Neural progenitor cell (in vitro differentiated cells): ENCODE data around the gene EHMT1. TPM values are rescaled to one million over a fixed set of nuclear protein-coding genes. Genes with fewer than 3 reads are reported as not detected.

Experiments used
- DNase-seq: peaks from one replicate; pipeline ENCODE4 v3.0.0-alpha.2; 2016; ENCODE audit warnings: low spot score
- H2AFZ ChIP-seq: fragments of 200-600 bp; sonication (generic); replicated peaks from 2 replicates; pipeline ENCODE4 v1.6.1; 2016; ENCODE audit warnings: antibody characterized with exemption
- H3F3A ChIP-seq: fragments of 200-600 bp; sonication (generic); 2 replicates; pipeline ENCODE4 v1.6.1; 2016; ENCODE audit warnings: antibody characterized with exemption, low read depth
- H3K27ac ChIP-seq: fragments of 200-600 bp; sonication (generic); 2 replicates; pipeline ENCODE4 v1.5.1; 2016; ENCODE audit warnings: mild to moderate bottlenecking
- H3K27me3 ChIP-seq: fragments of 200-600 bp; sonication (generic); 2 replicates; pipeline ENCODE4 v1.6.1; 2016; ENCODE audit warnings: mild to moderate bottlenecking, moderate library complexity
- H3K36me3 ChIP-seq: fragments of 200-600 bp; sonication (generic); 2 replicates; pipeline ENCODE4 v1.5.1; 2016
- H3K4me1 ChIP-seq: fragments of 200-600 bp; sonication (generic); 2 replicates; pipeline ENCODE4 v1.6.1; 2016; ENCODE audit warnings: mixed run types
- H3K4me2 ChIP-seq: fragments of 200-600 bp; sonication (generic); 2 replicates; pipeline ENCODE4 v1.6.1; 2016
- H3K4me3 ChIP-seq: fragments of 200-600 bp; sonication (generic); 2 replicates; pipeline ENCODE4 v1.5.1; 2016
- H3K79me2 ChIP-seq: fragments of 200-600 bp; sonication (generic); 2 replicates; pipeline ENCODE4 v1.6.1; 2016; ENCODE audit warnings: low read depth
- H3K9ac ChIP-seq: fragments of 200-600 bp; sonication (generic); 2 replicates; pipeline ENCODE4 v1.6.1; 2016
- H3K9me3 ChIP-seq: fragments of 200-600 bp; sonication (generic); 2 replicates; pipeline ENCODE4 v1.5.1; 2016; ENCODE audit warnings: low read depth
- H4K20me1 ChIP-seq: fragments of 200-600 bp; sonication (generic); 2 replicates; pipeline ENCODE4 v1.6.1; 2016; ENCODE audit warnings: low read depth
- H3K27ac Mint-ChIP-seq: 3 replicates; pipeline ENCODE4 v1.8.0; 2021; ENCODE audit warnings: mixed read lengths
- H3K27me3 Mint-ChIP-seq: 2 replicates; pipeline ENCODE4 v1.8.0; 2022; ENCODE audit warnings: low read depth, mild to moderate bottlenecking, inconsistent platforms, moderate library complexity, mixed read lengths; ENCODE audit not compliant: insufficient read depth
- H3K36me3 Mint-ChIP-seq: 3 replicates; pipeline ENCODE4 v1.8.0; 2021; ENCODE audit warnings: mixed read lengths
- H3K4me1 Mint-ChIP-seq: 3 replicates; pipeline ENCODE4 v1.8.0; 2021; ENCODE audit warnings: mixed read lengths
- H3K4me3 Mint-ChIP-seq: 3 replicates; pipeline ENCODE4 v1.8.0; 2021; ENCODE audit warnings: mild to moderate bottlenecking, moderate library complexity, mixed read lengths
- H3K9me3 Mint-ChIP-seq: 3 replicates; pipeline ENCODE4 v1.8.0; 2020; ENCODE audit warnings: mixed read lengths
- EZH2 ChIP-seq: fragments of 200-600 bp; sonication (generic); IDR thresholded peaks from 2 replicates; pipeline ENCODE4 v1.6.1; 2017; ENCODE audit warnings: antibody characterized with exemption, mild to moderate bottlenecking, moderate library complexity
- EZH2phosphoT487 ChIP-seq: fragments of 200-600 bp; sonication (generic); IDR thresholded peaks from 2 replicates; pipeline ENCODE4 v1.6.1; 2017; ENCODE audit warnings: antibody characterized with exemption
- total RNA-seq: library from RNA; depleted of rRNA; stranded (reverse); fragments of >200 nt; gene quantifications from 2 replicates; pipeline ENCODE4 v1.2.3, GENCODE V29; 2015; ENCODE audit warnings: low replicate concordance
- TF ChIP-seq, protein P1 (sequence below): fragments of 200-600 bp; sonication (generic); IDR thresholded peaks from 2 replicates; pipeline ENCODE4 v1.5.1; 2017; ENCODE audit warnings: antibody characterized with exemption, mild to moderate bottlenecking

Gene EHMT1
- total RNA-seq, 1 donor from 2014 or later = 47.8 TPM

GRCh38 chr9:137606005-137606621 is 12.7 kb upstream of the EHMT1 start:
- Histone ChIP-seq H3K9me3 (no peaks in the 10 kb centered on the region), H3F3A (peaks cover 14% of the 10 kb centered on the region), H4K20me1 (peaks cover 31% of the 10 kb centered on the region), H3K9ac (peak overlapping the region; percentile 21), H3K79me2 (peaks cover 3% of the 10 kb centered on the region), H2AFZ (peak overlapping the region; percentile 92), H3K27me3 (peaks cover 28% of the 10 kb centered on the region), H3K36me3 (no peaks in the 10 kb centered on the region), H3K27ac (no peak overlapping the region), H3K4me1 (peaks cover 14% of the 10 kb centered on the region), H3K4me3 (peak overlapping the region; percentile 63), H3K4me2 (peak overlapping the region; percentile 99)
- no peak overlapping the region for H3K27ac Mint-ChIP-seq
- DNase-seq = peak; percentile 56
- peaks cover 30% of the 10 kb centered on the region for H3K27me3 Mint-ChIP-seq
- TF ChIP-seq EZH2phosphoT487 (no peak), EZH2 (no peak)
- TF ChIP-seq, protein P1, sequence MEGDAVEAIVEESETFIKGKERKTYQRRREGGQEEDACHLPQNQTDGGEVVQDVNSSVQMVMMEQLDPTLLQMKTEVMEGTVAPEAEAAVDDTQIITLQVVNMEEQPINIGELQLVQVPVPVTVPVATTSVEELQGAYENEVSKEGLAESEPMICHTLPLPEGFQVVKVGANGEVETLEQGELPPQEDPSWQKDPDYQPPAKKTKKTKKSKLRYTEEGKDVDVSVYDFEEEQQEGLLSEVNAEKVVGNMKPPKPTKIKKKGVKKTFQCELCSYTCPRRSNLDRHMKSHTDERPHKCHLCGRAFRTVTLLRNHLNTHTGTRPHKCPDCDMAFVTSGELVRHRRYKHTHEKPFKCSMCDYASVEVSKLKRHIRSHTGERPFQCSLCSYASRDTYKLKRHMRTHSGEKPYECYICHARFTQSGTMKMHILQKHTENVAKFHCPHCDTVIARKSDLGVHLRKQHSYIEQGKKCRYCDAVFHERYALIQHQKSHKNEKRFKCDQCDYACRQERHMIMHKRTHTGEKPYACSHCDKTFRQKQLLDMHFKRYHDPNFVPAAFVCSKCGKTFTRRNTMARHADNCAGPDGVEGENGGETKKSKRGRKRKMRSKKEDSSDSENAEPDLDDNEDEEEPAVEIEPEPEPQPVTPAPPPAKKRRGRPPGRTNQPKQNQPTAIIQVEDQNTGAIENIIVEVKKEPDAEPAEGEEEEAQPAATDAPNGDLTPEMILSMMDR = no peak
- peaks cover 29% of the 10 kb centered on the region for H3K4me1 Mint-ChIP-seq
- no peaks in the 10 kb centered on the region for H3K36me3 Mint-ChIP-seq
- peak overlapping the region; percentile 82 for H3K4me3 Mint-ChIP-seq
- H3K9me3 Mint-ChIP-seq = no peaks in the 10 kb centered on the region

GRCh38 chr9:137606734-137607138 is 12.1 kb upstream of the EHMT1 start:
- Mint-ChIP-seq H3K27ac (no peak overlapping the region), H3K4me1 (peaks cover 34% of the 10 kb centered on the region), H3K4me3 (peak overlapping the region; percentile 82), H3K36me3 (no peaks in the 10 kb centered on the region), H3K27me3 (peaks cover 33% of the 10 kb centered on the region), H3K9me3 (no peaks in the 10 kb centered on the region)
- H3K36me3 ChIP-seq = no peaks in the 10 kb centered on the region
- peaks cover 14% of the 10 kb centered on the region for H3K4me1 ChIP-seq
- no peaks in the 10 kb centered on the region for H3K9me3 ChIP-seq
- H3K27ac ChIP-seq = no peak overlapping the region
- peaks cover 31% of the 10 kb centered on the region for H4K20me1 ChIP-seq
- peaks cover 14% of the 10 kb centered on the region for H3F3A ChIP-seq
- no peak overlapping the region for H2AFZ ChIP-seq
- no peak for DNase-seq
- H3K4me3 ChIP-seq = peak overlapping the region; percentile 63
- no peak overlapping the region for H3K9ac ChIP-seq
- TF ChIP-seq EZH2 (no peak), EZH2phosphoT487 (no peak)
- TF ChIP-seq, protein P1 = no peak
- peaks cover 3% of the 10 kb centered on the region for H3K79me2 ChIP-seq
- peaks cover 28% of the 10 kb centered on the region for H3K27me3 ChIP-seq
- peak overlapping the region; percentile 99 for H3K4me2 ChIP-seq

- H3F3A ChIP-seq = peaks cover 14% of the 10 kb centered on the region
- H3K27me3 ChIP-seq = peaks cover 28% of the 10 kb centered on the region
- TF ChIP-seq EZH2phosphoT487 (no peak), EZH2 (no peak)
- peaks cover 14% of the 10 kb centered on the region for H3K4me1 ChIP-seq
- Mint-ChIP-seq H3K9me3 (no peaks in the 10 kb centered on the region), H3K4me3 (peak overlapping the region; percentile 82), H3K27ac (no peak overlapping the region), H3K4me1 (peaks cover 34% of the 10 kb centered on the region), H3K27me3 (peaks cover 35% of the 10 kb centered on the region), H3K36me3 (no peaks in the 10 kb centered on the region)
- H4K20me1 ChIP-seq = peaks cover 31% of the 10 kb centered on the region
- H2AFZ ChIP-seq = no peak overlapping the region
- H3K36me3 ChIP-seq = no peaks in the 10 kb centered on the region
- H3K27ac ChIP-seq = no peak overlapping the region
- peak overlapping the region; percentile 99 for H3K4me2 ChIP-seq
- no peak for DNase-seq
- peaks cover 3% of the 10 kb centered on the region for H3K79me2 ChIP-seq
- no peak overlapping the region for H3K4me3 ChIP-seq
- no peak overlapping the region for H3K9ac ChIP-seq
- H3K9me3 ChIP-seq = no peaks in the 10 kb centered on the region
These were observed 11.5 kb upstream of the EHMT1 start for GRCh38 chr9:137607141-137607857.

GRCh38 chr9:137610944-137611343 is 7.9 kb upstream of the EHMT1 start:
- Mint-ChIP-seq H3K27me3 (peaks cover 21% of the 10 kb centered on the region), H3K27ac (no peak overlapping the region), H3K4me1 (peaks cover 20% of the 10 kb centered on the region), H3K4me3 (peak overlapping the region; percentile 64), H3K9me3 (no peaks in the 10 kb centered on the region), H3K36me3 (no peaks in the 10 kb centered on the region)
- H3K9me3 ChIP-seq = no peaks in the 10 kb centered on the region
- no peak overlapping the region for H2AFZ ChIP-seq
- peaks cover 3% of the 10 kb centered on the region for H3K79me2 ChIP-seq
- TF ChIP-seq, protein P1 = no peak
- TF ChIP-seq EZH2 = no peak
- no peak for TF ChIP-seq EZH2phosphoT487
- H3K27ac ChIP-seq = no peak overlapping the region
- peaks cover 27% of the 10 kb centered on the region for H4K20me1 ChIP-seq
- peaks cover 14% of the 10 kb centered on the region for H3K4me1 ChIP-seq
- no peak overlapping the region for H3K9ac ChIP-seq
- no peaks in the 10 kb centered on the region for H3K36me3 ChIP-seq
- no peak overlapping the region for H3K4me3 ChIP-seq
- peaks cover 3% of the 10 kb centered on the region for H3F3A ChIP-seq
- no peak for DNase-seq
- no peak overlapping the region for H3K4me2 ChIP-seq
- peaks cover 9% of the 10 kb centered on the region for H3K27me3 ChIP-seq
